Endometrium (tissue), 2 donors: Measurements from ENCODE around the gene XYLT1.
"Not testable (repeated sequence)": the region's sequence is repeated elsewhere in the genome, so short reads cannot be mapped to it uniquely, and the experiment has no call there.

ENCODE experiments used
- FAIRE-seq: peaks from 2 replicates; lab custom pipeline; 2012; peaks lifted over from hg19 to GRCh38; lab: Jason Lieb, UNC
- donor health status: control.
- donor health status: control.

Gene XYLT1

GRCh38 chr16:17307504-17307903, 163.3 kb downstream of the XYLT1 start:
- FAIRE-seq = no peak

- no peak for FAIRE-seq
Observed at GRCh38 chr16:17306745-17307144, 164.0 kb downstream of the XYLT1 start.

GRCh38 chr16:17306211-17306610, 164.5 kb downstream of the XYLT1 start:
- not testable (repeated sequence) for FAIRE-seq

GRCh38 chr16:17305694-17306093, 165.1 kb downstream of the XYLT1 start:
- no peak for FAIRE-seq

- no peak for FAIRE-seq
Observed at GRCh38 chr16:17304491-17305119, 166.2 kb downstream of the XYLT1 start.

- no peak for FAIRE-seq
Observed at GRCh38 chr16:17304106-17304490, 166.7 kb downstream of the XYLT1 start.

GRCh38 chr16:17303101-17303500, 167.7 kb downstream of the XYLT1 start:
- FAIRE-seq = no peak

GRCh38 chr16:17302620-17303019, 168.1 kb downstream of the XYLT1 start:
- no peak for FAIRE-seq

- no peak for FAIRE-seq
Observed at GRCh38 chr16:17302214-17302613, 168.5 kb downstream of the XYLT1 start.

GRCh38 chr16:17301593-17302135, 169.1 kb downstream of the XYLT1 start:
- no peak for FAIRE-seq

GRCh38 chr16:17301184-17301583, 169.6 kb downstream of the XYLT1 start:
- no peak for FAIRE-seq

GRCh38 chr16:17299790-17300189, 171.0 kb downstream of the XYLT1 start:
- FAIRE-seq = no peak

GRCh38 chr16:17298238-17298637, 172.5 kb downstream of the XYLT1 start:
- no peak for FAIRE-seq

GRCh38 chr16:17296431-17296830, 174.3 kb downstream of the XYLT1 start:
- FAIRE-seq = no peak

GRCh38 chr16:17295948-17296347, 174.8 kb downstream of the XYLT1 start:
- no peak for FAIRE-seq

- no peak for FAIRE-seq
Observed at GRCh38 chr16:17294856-17295255, 175.9 kb downstream of the XYLT1 start.

- FAIRE-seq = no peak
Observed at GRCh38 chr16:17293813-17294558, 176.8 kb downstream of the XYLT1 start.

- no peak for FAIRE-seq
Observed at GRCh38 chr16:17291289-17291688, 179.5 kb downstream of the XYLT1 start.

- FAIRE-seq = no peak
Observed at GRCh38 chr16:17289674-17290635, 180.8 kb downstream of the XYLT1 start.

GRCh38 chr16:17289050-17289449, 181.7 kb downstream of the XYLT1 start:
- FAIRE-seq = no peak

GRCh38 chr16:17287166-17287800, 183.5 kb downstream of the XYLT1 start:
- no peak for FAIRE-seq

GRCh38 chr16:17286443-17286842, 184.3 kb downstream of the XYLT1 start:
- no peak for FAIRE-seq
